SK-MEL-5 (cell line): ENCODE data around the gene RBM18. TPM values are rescaled to one million over a fixed set of nuclear protein-coding genes. Genes with fewer than 3 reads are reported as not detected.
A peak's percentile ranks its signal among the peaks of the same experiment; 100 is the strongest.

Experiments
- DNase-seq: peaks from one replicate; pipeline ENCODE4 v3.0.0-alpha.2; 2016; ENCODE audit warnings: low read depth, low spot score
- in situ Hi-C: cut with HindIII; loops from 2 replicates; pipeline ENCODE4 v1.10.0; 2016; ENCODE audit warnings: low sequenced_read_pairs, high pct_unique_total_duplicates, low pct_unique_long_range_greater_than_20kb
- total RNA-seq: library from RNA; depleted of rRNA; stranded (reverse); fragments of >200 nt; shearing (Covaris generic); gene quantifications from 2 replicates; pipeline ENCODE4 v1.2.3, GENCODE V29; 2014

Gene RBM18
- total RNA-seq, 1 experiment from 2014 or later: 18.0 TPM

GRCh38 chr9:122215663-122216062, 49.0 kb downstream of the RBM18 start:
- DNase-seq: no peak
- in situ Hi-C loops: no loop called here

DNA sequence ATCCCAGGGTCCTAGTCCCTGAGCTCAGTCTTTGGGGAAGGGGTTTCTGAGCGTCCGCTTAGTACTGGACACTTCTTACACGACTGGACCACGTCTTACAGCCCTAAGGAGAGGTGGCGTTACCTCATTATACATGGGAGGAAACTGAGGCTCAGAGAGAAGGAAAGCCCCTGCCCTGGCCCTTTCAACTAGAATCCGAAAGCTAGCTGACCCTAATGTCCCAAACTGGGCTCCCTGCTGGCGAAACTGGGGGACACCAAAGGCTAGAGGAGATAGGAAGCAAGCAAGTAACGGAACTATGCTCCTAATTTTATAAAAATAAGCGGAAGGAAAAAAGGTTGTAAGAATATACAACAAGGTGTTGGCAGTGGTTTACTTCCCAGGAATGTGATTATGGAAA, 50.1 kb downstream of the RBM18 start:
- DNase-seq: no peak
- in situ Hi-C loops: no loop called here

- peak; percentile 76 for DNase-seq
- in situ Hi-C loops: no loop called here
Measured at GRCh38 chr9:122213589-122214413, 50.8 kb downstream of the RBM18 start.

DNA sequence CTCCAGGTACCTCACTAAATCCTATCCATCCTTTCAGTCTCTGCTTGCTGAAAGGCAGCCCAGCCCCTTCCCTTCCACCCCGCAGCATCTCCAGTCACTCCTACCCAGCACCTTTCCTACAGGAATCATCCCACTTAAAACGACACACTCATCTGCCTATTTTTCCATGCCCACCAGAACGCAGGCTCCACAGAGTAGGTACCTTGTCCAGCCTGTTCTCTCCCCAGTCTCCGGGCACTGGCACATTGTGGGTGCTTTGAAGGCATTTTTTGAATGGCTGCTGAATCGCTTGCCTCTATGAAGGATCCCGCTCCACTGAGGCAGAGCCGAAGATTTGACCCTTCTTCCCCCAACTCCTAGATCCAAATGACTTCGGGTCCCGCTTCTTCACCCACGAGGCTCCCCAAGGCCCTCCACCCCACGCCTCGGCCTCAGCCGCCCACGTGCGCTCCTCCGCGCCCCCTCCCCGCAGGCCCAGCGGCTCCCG, 51.5 kb downstream of the RBM18 start:
- in situ Hi-C loops: no loop called here
- no peak for DNase-seq

GRCh38 chr9:122212473-122213004, 52.1 kb downstream of the RBM18 start:
- in situ Hi-C loops: no loop called here
- DNase-seq: no peak

- in situ Hi-C loops: no loop called here
- DNase-seq: no peak
Measured at GRCh38 chr9:122209451-122209850, 55.2 kb downstream of the RBM18 start.

- DNase-seq: no peak
- in situ Hi-C loops: no loop called here
Measured at GRCh38 chr9:122207096-122207495, 57.5 kb downstream of the RBM18 start.

- in situ Hi-C loops: no loop called here
- no peak for DNase-seq
Measured at GRCh38 chr9:122206118-122207046, 58.3 kb downstream of the RBM18 start.

DNA sequence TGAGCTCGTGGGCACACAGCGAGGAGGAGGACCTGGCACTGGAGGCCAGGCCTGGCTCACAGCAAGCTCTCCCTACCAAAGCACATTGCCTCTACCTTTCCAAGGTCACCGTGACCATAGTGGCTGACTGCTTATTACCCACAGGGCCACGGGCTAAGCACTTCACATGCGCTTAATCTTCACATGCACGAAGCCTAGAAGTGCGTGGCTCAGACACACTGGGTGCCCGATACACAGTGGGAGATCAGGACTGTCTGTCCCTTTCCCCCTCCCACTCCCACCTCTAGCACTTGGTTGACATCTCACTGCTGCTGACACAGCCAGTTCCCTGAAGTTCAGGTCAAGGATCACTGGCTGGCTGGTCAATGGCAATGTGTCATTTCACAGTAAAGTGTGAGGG, 59.5 kb downstream of the RBM18 start:
- in situ Hi-C loops: no loop called here
- no peak for DNase-seq

GRCh38 chr9:122204491-122204890, 60.1 kb downstream of the RBM18 start:
- in situ Hi-C loops: no loop called here
- no peak for DNase-seq

- in situ Hi-C loops: no loop called here
- DNase-seq: no peak
Measured at GRCh38 chr9:122204055-122204454, 60.6 kb downstream of the RBM18 start.

DNA sequence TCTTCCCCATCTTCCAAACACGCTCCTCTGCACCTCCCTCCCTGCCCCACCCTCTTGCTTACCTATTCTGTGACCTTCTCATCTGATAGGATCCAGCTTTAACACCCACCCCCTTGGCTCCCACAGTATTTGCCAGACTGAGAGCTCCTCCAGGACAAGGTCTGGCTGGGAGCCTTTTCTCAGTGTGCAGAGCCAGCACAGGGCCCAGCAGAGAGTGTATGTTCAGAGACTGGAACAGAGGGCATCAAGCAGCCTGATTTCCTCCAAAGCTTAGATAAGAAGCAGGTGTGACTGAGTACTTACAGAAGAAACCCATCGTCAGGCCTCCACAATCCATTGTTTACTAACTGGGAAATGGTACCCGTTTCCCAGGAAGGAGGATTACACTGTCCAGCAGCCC, 62.5 kb downstream of the RBM18 start:
- in situ Hi-C loops: no loop called here
- DNase-seq: no peak

GRCh38 chr9:122201641-122202040, 63.0 kb downstream of the RBM18 start:
- DNase-seq: no peak
- in situ Hi-C loops: no loop called here

DNA sequence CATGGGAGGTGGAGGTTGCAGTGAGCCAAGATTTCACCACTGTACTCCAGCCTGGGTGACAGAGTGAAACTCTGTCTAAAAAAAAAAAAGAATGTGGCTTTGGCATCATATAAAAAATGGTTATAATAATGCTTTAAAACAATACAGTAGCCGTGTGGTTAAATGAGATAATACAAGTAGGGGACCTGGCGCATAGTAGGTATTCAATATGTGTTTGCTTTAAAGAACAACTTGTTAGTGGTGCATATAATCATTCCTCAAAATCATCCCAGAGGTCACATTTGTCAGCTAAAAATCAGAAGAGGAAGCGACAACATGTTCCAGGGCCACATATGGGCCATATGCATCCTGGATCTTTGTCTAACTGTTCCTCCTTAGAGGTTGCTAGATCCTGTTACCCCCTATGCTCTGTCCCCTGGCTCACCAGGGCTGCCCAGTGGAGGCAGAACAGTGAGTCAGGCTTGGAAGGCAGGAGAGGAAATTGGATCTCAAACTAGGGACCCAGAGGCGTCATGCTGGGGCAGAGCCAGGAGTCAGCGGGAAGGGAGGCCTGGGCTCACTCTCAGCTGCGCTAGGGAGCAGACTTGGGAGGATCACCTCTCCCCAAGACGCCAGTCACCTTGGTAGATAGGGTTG, 63.6 kb downstream of the RBM18 start:
- no peak for DNase-seq
- in situ Hi-C loops: no loop called here

- in situ Hi-C loops: no loop called here
- no peak for DNase-seq
Measured at GRCh38 chr9:122197882-122198281, 66.8 kb downstream of the RBM18 start.

GRCh38 chr9:122197426-122197825, 67.2 kb downstream of the RBM18 start:
- DNase-seq: no peak
- in situ Hi-C loops: no loop called here

DNA sequence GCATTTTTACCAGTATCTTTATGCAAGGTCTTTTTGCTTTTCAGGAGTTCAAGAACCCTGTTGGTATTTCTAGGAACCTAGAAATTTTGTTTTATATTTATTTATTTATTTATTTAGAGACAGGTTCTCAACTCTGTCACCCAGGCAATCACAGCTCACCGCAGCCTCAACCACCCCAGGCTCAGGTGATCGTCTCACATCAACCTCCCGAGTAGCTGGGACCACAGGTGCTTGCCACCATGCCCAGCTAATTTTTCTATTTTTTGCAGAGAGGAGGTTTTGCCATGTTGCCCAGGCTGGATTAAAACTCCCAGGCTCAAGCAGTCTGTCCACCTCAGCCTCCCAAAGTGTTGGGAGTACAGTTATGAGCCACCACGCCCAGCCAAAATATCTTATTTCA, 68.8 kb downstream of the RBM18 start:
- in situ Hi-C loops: no loop called here
- DNase-seq: no peak

- in situ Hi-C loops: no loop called here
Measured at GRCh38 chr9:122193651-122194050, 71.0 kb downstream of the RBM18 start.

More at GRCh38 chr9:122193651-122194050, 71.0 kb downstream of the RBM18 start:
- no peak for DNase-seq
